ENCODE results near the gene CENPS. TPM values are rescaled to one million over a fixed set of nuclear protein-coding genes. Genes with fewer than 3 reads are reported as not detected.

Gene CENPS
- 12.7 and 17.7 TPM in 2 replicates for total RNA-seq

GRCh38 chr1:10430216-10431069 lies at the start of gene CENPS:
Gene CENPS (plus strand): TSS chr1:10430433. CDS start chr1:10430518, 85 bp downstream.

GRCh38 chr1:10398734-10399443 lies 31.3 kb upstream of the CENPS start, which contains the start of gene PGD:
Gene PGD (plus strand): TSS chr1:10399064. CDS start chr1:10399118, 54 bp downstream.

DNA sequence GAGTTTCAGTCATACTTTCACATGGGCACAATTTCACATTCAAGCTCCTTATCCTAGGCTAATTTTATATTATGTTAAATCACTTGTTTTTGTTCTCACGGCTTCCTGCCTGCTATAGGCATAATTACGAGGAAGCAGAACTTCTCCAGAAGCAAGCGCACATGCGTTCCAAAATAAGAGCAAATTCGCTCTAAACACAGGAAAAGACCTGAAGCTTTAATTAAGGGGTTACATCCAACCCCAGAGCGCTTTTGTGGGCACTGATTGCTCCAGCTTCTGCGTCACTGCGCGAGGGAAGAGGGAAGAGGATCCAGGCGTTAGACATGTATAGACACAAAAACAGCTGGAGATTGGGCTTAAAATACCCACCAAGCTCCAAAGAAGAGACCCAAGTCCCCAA lies 19.5 kb downstream of the CENPS start, which contains the start of gene CORT:
TSS of gene CORT (plus strand) at position 281 of the 400 bp plus-strand sequence. CDS start 193 bp downstream, outside the sequence.

GRCh38 chr1:10472220-10473144 lies 42.2 kb downstream of the CENPS start, which contains the start of gene DFFA:
Gene DFFA (minus strand): TSS chr1:10472529. CDS start chr1:10472458, 71 bp downstream.

GRCh38 chr1:10474613-10475507 lies 44.6 kb downstream of the CENPS start, which contains the start of gene PEX14:
Gene PEX14 (plus strand): TSS chr1:10474950. CDS start chr1:10474967, 17 bp downstream.

Other genes with a start within 250 kb of the CENPS start
- gene KIF1B, start 219.9 kb upstream of the CENPS start, total RNA-seq: 23.9 and 34.6 TPM in 2 replicates
- gene PGD, start 31.4 kb upstream of the CENPS start, total RNA-seq: 71.4 and 137 TPM in 2 replicates
- 0.12 and 0.13 TPM in 2 replicates for gene CORT, start 19.6 kb downstream of the CENPS start, total RNA-seq
- gene DFFA, start 42.1 kb downstream of the CENPS start, total RNA-seq: 42.8 and 43.1 TPM in 2 replicates
- 11.2 and 13.9 TPM in 2 replicates for gene PEX14, start 44.5 kb downstream of the CENPS start, total RNA-seq

Measured in aortic smooth muscle cell (primary cell).